Suprapubic skin (tissue), 4 donors: Measurements from ENCODE around the gene CD3D. TPM values are rescaled to one million over a fixed set of nuclear protein-coding genes. Genes with fewer than 3 reads are reported as not detected.
"Not testable (repeated sequence)": the region's sequence is repeated elsewhere in the genome, so short reads cannot be mapped to it uniquely, and the experiment has no call there.

Experiments
- DNase-seq, 2 donors: peaks; one replicate each; pipeline ENCODE4 v3.0.0-alpha.2; 2019; ENCODE audit warnings: low spot score in 2 of 2
- H3K27ac ChIP-seq: fragments of 200-600 bp; sonication (generic); one replicate; pipeline ENCODE4 v1.5.1; 2019
- H3K27me3 ChIP-seq: fragments of 200-600 bp; sonication (generic); one replicate; pipeline ENCODE4 v1.5.1; 2019
- H3K36me3 ChIP-seq: fragments of 200-600 bp; sonication (generic); one replicate; pipeline ENCODE4 v1.5.1; 2019
- H3K4me1 ChIP-seq: fragments of 200-600 bp; sonication (generic); one replicate; pipeline ENCODE4 v1.5.1; 2019
- H3K4me3 ChIP-seq: fragments of 200-600 bp; sonication (generic); one replicate; pipeline ENCODE4 v1.5.1; 2019; ENCODE audit warnings: mild to moderate bottlenecking
- H3K9me3 ChIP-seq: fragments of 200-600 bp; sonication (generic); one replicate; pipeline ENCODE4 v1.5.1; 2019
- CTCF ChIP-seq, 2 donors: fragments of 200-600 bp in 1 of 2; fragments of 450-650 bp in 1 of 2; sonication (generic) in 1 of 2; IDR thresholded peaks; one replicate each; pipeline ENCODE4 v1.5.1; 2016 to 2019; ENCODE audit warnings: antibody characterized with exemption in 2 of 2, mild to moderate bottlenecking in 1 of 2, moderate library complexity in 1 of 2
- EP300 ChIP-seq: sonication (generic); formaldehyde crosslinking; IDR thresholded peaks from one replicate; pipeline ENCODE4 v1.6.1; 2017; ENCODE audit warnings: antibody characterized with exemption
- POLR2A ChIP-seq, 2 donors: fragments of 450-650 bp; IDR thresholded peaks; one replicate each; pipeline ENCODE4 v1.6.1; 2017; ENCODE audit warnings: antibody characterized with exemption in 2 of 2, mild to moderate bottlenecking in 2 of 2, moderate library complexity in 2 of 2
- POLR2AphosphoS5 ChIP-seq, 3 donors: sonication (generic); formaldehyde crosslinking; IDR thresholded peaks; one replicate each; pipeline ENCODE4 v1.6.1; 2017; ENCODE audit warnings: antibody characterized with exemption in 3 of 3
- WGBS: methylation state at CpG from one replicate; pipeline ENCODE4 v1.1.5; 2018; 5-methylcytosine and 5-hydroxymethylcytosine counted together
- total RNA-seq, 4 donors: library from RNA; depleted of rRNA; stranded (reverse); fragments of >200 nt; gene quantifications; one replicate each; pipeline ENCODE4 v1.1.0, GENCODE V29; 2016

The CD3D gene
- total RNA-seq, 4 donors from 2014 or later, result 1.8 to 4.4 TPM; not detected in 2

- DNase-seq, result no peak
- H3K36me3 ChIP-seq, result no peaks in the 10 kb centered on the region
- H3K9me3 ChIP-seq, result no peaks in the 10 kb centered on the region
- H3K27ac ChIP-seq, result no peak overlapping the region
- peaks cover 8% of the 10 kb centered on the region for H3K4me1 ChIP-seq
- H3K27me3 ChIP-seq, result peaks cover 15% of the 10 kb centered on the region
- no peak overlapping the region for H3K4me3 ChIP-seq
- TF ChIP-seq POLR2A (IDR thresholded peaks at IDR 0.05) (no peak), CTCF (IDR thresholded peaks at IDR 0.05) (no peak), EP300 (no peak), POLR2AphosphoS5 (IDR thresholded peaks at IDR 0.05) (no peak)
- 80% methylated on average over 3 of the region's 3 CpGs for WGBS
These were observed 31.6 kb downstream of the CD3D start for GRCh38 chr11:118310781-118311485.

GRCh38 chr11:118310271-118310670 is 32.2 kb downstream of the CD3D start:
- Histone ChIP-seq H3K27ac (no peak overlapping the region), H3K36me3 (no peaks in the 10 kb centered on the region), H3K9me3 (no peaks in the 10 kb centered on the region), H3K4me3 (no peak overlapping the region), H3K4me1 (peaks cover 1% of the 10 kb centered on the region), H3K27me3 (peaks cover 15% of the 10 kb centered on the region)
- WGBS, result 94% methylated on average over 3 of the region's 3 CpGs
- no peak for DNase-seq
- TF ChIP-seq POLR2A (IDR thresholded peaks at IDR 0.05) (no peak), CTCF (IDR thresholded peaks at IDR 0.05) (no peak), EP300 (no peak)

GRCh38 chr11:118308995-118309528 is 33.4 kb downstream of the CD3D start:
- not testable (repeated sequence) for H3K9me3 ChIP-seq, H3K4me3 ChIP-seq, H3K27ac ChIP-seq, DNase-seq, H3K4me1 ChIP-seq, H3K36me3 ChIP-seq
- 92% methylated on average over 5 of the region's 5 CpGs for WGBS
- H3K27me3 ChIP-seq, result peaks cover 11% of the 10 kb centered on the region

GRCh38 chr11:118306556-118306955 is 35.9 kb downstream of the CD3D start:
- no peak for TF ChIP-seq POLR2AphosphoS5 (IDR thresholded peaks at IDR 0.05)
- no peak for TF ChIP-seq POLR2A (IDR thresholded peaks at IDR 0.05)
- no peak for TF ChIP-seq EP300
- TF ChIP-seq CTCF (IDR thresholded peaks at IDR 0.05), result no peak
- no peaks in the 10 kb centered on the region for H3K9me3 ChIP-seq
- H3K36me3 ChIP-seq, result no peaks in the 10 kb centered on the region
- no peak overlapping the region for H3K4me3 ChIP-seq
- H3K27ac ChIP-seq, result no peak overlapping the region
- no peaks in the 10 kb centered on the region for H3K27me3 ChIP-seq
- H3K4me1 ChIP-seq, result no peaks in the 10 kb centered on the region
- no peak for DNase-seq
- WGBS, result 74% methylated on average over 2 of the region's 2 CpGs

- Histone ChIP-seq H3K4me1 (no peaks in the 10 kb centered on the region), H3K36me3 (no peaks in the 10 kb centered on the region), H3K27me3 (no peaks in the 10 kb centered on the region), H3K27ac (no peak overlapping the region), H3K9me3 (no peaks in the 10 kb centered on the region), H3K4me3 (no peak overlapping the region)
- no peak for TF ChIP-seq CTCF (IDR thresholded peaks at IDR 0.05)
- no peak for TF ChIP-seq POLR2AphosphoS5 (IDR thresholded peaks at IDR 0.05)
- no peak for TF ChIP-seq EP300
- no peak for TF ChIP-seq POLR2A (IDR thresholded peaks at IDR 0.05)
- WGBS, result 73% methylated on average over 8 of the region's 8 CpGs
- DNase-seq, result no peak
These were observed 36.8 kb downstream of the CD3D start for GRCh38 chr11:118305726-118306125.
